NCI-H2171 treated with DMSO at 0.1 percent for 48 hours (cell line): Measurements from ENCODE around the gene ANO9.

ENCODE experiments used
- DNase-seq: peaks from one replicate; lab custom pipeline; 2025; lab: John Stamatoyannopoulos, UW

Gene ANO9, protein sequence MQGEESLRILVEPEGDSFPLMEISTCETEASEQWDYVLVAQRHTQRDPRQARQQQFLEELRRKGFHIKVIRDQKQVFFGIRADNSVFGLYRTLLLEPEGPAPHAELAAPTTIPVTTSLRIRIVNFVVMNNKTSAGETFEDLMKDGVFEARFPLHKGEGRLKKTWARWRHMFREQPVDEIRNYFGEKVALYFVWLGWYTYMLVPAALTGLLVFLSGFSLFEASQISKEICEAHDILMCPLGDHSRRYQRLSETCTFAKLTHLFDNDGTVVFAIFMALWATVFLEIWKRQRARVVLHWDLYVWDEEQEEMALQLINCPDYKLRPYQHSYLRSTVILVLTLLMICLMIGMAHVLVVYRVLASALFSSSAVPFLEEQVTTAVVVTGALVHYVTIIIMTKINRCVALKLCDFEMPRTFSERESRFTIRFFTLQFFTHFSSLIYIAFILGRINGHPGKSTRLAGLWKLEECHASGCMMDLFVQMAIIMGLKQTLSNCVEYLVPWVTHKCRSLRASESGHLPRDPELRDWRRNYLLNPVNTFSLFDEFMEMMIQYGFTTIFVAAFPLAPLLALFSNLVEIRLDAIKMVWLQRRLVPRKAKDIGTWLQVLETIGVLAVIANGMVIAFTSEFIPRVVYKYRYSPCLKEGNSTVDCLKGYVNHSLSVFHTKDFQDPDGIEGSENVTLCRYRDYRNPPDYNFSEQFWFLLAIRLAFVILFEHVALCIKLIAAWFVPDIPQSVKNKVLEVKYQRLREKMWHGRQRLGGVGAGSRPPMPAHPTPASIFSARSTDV

DNA sequence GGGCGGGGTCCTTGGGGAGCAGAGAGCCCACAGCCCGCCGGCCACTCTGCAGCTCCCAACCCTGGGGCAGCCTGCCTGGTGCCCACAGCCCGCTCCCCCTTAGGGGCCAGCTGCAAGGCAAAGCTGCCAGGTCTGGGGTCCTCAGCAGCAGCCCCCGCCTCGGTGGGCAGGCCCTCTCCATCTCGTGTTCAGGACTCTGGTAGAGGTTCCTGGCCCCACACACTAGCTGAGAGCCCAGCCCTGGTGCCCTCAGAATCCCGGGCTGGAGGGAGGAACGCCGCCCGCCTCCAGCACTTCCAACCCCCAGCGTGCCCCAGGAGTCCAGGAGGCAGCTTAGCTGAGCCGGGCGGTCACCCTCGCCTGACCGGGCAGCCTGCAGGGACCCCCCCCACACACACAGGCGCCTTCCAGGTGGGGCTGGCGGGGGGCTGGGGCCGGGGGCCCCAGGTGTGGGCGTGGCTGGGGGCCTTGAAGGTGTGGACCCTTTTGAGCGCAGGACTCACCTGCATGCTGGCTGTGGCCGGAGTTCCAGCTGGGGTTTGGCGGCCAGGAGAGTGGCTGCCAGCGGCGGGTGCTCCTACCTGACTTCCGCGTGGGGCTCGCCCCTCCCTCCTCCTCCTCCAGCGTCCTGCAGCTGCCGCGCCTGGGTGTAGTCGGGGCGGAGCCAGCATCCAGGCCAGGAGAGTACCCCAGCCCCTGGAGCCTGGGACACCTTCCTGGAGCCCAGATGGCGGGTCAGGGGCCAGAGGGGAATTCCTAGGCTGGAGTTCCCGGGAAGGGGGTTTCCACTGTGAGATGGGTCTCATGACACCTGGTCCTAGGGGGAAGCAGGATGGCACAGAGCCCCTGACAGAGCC is at the start of gene ANO9:
Gene ANO9, minus strand, starts transcription at position 594 of the 857 bp plus-strand sequence. Its CDS starts 85 bp downstream, at position 509.
- DNase-seq: peak; percentile 43

DNA sequence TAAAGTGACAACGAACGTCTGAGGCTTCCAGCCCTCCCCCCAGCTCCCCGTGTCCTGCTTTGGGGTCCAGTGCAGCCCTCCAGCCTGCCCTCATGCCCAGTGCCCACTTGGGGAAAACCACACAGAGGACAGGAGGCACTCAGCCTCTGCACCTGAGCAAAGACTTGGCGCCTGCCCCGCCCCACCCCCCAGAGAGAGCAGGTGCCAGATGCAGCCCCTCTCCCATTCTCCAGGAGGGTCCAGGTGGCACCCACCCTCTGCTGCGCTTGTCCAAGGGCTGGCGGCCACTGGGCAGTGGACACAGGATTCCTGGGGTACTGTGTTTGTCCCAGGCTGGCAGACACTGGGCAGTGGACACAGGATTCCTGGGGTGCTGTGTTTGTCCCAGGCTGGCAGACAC is 49.5 kb upstream of the ANO9 start:
- DNase-seq: no peak

DNA sequence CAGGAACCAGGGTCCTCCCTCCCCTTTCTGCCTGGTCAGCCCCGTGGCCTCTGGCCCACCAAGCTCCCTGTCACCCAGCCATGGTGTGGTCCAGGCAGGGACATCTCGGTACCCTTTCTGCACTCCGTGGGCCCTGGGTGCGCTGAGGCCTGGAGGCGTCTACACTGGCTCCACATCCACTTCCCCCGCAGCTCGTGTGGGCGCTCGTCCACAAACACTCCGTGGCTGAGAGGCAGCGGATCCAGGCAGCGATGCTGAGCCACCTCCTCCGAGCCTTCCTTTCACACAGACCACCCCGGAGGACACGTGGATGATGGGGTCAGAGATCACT is 49.1 kb upstream of the ANO9 start:
- DNase-seq: no peak

DNA sequence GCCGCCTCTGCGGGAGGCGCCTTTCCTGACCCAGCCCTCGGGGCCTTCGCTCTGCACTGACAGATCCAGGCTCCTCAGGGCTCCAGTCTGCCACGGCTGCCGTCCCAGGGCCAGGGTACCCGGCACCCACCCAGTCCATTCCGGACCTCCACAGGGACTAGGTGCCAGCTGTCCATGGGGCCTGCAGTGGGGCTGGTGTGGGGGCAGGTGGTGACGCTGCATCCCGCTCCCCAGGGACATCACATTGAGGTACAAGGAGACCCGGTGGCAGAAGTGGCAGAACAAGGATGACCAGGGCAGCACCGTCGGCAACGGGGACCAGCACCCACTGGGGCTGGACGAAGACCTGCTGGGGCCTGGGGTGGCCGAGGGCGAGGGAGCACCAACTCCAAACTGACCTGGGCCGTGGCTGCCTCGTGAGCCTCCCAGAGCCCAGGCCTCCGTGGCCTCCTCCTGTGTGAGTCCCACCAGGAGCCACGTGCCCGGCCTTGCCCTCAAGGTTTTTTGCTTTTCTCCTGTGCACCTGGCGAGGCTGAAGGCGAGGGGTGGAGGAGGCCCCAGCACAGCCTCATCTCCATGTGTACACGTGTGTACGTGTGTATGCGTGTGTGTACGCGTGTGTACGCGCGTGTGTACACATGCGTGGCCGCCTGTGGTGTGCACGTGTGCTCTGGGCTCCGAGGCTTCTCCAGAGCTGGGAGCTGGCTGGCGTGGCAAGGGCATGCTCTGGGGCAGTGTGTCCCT is 48.5 kb upstream of the ANO9 start:
- no peak for DNase-seq

DNA sequence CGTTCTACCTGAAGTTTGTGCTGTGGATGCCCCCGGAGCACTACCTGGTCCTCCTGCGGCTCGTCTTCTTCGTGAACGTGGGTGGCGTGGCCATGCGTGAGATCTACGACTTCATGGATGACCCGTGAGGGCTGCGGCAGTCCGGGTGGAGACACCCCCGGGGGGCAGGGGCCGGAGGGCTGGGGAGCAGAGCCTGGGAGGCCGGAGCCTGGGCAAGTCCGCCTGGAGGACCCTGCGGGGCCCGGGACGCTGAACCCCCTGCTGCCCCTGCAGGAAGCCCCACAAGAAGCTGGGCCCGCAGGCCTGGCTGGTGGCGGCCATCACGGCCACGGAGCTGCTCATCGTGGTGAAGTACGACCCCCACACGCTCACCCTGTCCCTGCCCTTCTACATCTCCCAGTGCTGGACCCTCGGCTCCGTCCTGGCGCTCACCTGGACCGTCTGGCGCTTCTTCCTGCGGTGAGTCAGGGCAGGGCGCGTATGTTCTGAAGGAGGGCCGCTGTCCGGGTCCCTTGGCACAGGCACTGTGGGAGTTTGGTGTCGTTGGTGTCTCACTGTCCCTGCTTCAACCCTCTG is 47.9 kb upstream of the ANO9 start:
- no peak for DNase-seq

DNA sequence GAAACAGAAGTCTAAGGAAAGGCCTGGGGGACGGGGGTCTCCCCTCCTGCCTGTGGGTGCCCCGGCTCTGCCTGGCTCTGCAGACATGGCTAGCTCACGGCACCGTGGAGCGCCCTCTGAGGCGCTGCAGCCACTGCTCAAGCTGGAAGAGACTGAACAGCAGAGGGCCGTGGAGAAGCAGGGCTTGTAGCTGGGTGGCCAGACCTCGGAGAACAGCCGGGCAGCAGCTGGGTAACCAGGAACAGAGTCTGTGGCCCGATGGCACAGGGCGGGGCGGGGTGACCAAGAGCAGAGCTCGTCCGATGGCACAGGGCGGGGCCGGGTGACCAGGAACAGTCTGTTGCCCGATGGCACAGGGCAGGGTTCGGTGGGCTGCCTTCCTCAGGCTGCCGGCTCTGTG is 47.2 kb upstream of the ANO9 start:
- DNase-seq: no peak

DNA sequence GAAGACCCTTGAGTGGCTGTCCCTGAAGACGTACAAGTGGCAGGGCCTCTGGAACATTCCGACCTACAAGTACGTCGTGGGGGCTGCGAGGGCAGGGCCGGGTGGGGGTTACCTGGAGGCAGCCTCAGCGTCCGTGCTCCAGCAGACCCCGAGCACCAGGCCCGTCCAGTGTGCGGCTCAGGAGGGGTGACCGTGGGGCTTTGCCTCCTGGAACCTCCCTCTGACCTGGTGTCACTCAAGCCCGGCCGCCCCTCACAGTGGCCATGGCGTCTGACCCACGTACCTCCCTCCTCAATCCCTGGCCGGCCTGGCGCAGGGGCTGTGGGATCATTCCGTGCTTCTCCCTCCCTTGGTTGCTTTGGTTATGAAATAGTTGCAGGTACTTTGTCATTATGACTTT is 46.8 kb upstream of the ANO9 start:
- no peak for DNase-seq

DNA sequence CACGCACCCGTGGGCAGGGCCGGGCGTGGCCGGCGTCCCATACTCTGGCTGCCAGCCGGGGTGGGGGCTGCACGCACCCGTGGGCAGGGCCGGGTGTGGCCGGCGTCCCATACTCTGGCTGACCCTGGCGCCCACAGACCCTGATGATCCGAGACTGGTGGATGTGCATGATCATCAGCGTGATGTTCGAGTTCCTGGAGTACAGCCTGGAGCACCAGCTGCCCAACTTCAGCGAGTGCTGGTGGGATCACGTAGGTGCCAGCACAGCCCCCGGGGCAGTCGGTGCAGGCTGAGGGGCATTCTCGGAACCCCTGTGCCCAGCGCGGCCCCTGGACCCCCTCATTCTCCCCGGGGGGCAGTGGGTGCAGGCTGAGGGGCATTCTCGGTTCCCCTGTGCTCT is 46.3 kb upstream of the ANO9 start:
- no peak for DNase-seq

DNA sequence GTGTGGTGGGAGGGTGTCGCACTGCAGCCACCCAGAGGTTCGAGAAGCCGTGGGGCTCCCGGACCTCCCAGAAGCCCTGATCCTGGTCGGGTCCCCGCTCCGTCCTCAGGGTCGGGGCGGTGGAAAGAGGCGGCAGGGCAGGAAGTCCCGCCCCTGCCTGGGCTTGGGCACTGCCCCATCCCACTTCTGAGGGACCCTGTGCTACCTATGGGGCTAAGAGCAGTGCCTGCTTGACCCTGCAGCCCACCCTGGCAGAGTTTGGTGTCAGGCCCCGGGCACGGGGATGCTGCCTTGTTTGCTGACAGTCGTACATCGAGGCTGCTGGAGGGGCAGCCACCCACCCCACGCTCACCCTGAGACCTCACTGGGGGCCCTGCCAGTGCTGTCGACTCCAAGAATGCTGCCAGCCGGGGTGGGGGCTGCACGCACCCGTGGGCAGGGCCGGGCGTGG is 45.8 kb upstream of the ANO9 start:
- no peak for DNase-seq

DNA sequence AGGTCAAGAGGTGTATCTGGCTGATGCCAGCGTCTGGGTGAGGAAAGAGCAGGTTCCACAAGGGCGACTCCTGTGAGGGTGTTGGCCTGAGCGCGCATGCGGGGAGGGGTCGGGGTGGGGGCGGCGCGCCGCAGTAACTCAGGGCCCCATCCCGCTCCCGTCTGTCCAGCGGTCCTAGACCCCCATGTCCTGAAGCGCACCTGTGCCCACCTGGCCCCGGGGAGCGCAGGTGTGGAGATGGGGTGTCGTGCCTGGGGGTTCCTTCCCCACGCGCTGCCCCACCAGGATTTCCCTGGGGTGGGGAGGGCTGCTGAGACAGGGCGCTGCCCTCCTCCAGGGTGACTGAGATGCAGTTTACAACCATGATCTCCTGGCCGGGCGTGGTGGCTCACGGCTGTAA is 44.4 kb upstream of the ANO9 start:
- no peak for DNase-seq

DNA sequence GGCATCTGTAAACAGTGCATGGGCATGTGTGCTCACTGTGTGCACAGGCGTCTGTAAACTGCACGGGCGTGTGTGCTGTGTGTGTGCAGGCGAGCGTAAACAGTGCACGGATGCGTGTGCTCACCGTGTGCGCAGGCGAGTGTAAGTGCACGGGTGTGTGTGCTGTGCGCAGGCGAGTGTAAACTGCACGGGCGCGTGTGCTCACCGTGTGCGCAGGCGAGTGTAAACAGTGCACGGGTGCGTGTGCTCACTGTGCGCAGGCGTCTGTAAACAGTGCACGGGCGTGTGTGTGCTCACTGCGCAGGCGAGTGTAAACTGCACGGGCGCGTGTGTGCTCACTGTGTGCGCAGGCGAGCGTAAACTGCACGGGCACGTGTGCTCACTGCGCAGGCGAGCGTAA is 42.8 kb upstream of the ANO9 start:
- no peak for DNase-seq

DNA sequence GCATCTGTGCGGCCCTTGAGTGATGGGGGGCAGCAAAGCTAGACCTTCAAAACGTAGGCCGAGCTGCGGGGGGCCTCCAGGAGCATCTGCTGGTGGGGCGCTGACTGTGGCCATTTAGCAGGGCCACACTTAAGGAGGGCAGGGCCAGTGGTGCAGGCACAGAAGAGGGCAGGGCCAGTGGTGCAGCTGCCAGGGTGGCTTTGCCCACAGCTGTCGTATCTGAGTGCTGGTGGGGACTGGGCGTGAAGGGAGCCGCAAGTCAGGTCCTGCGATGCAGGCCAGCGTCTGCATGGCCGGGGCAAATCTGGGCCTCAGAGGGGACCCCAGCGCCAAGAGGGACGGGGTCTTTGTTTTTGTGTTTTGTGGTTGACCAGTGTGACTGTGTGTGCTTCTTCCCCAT is 37.5 kb upstream of the ANO9 start:
- no peak for DNase-seq

DNA sequence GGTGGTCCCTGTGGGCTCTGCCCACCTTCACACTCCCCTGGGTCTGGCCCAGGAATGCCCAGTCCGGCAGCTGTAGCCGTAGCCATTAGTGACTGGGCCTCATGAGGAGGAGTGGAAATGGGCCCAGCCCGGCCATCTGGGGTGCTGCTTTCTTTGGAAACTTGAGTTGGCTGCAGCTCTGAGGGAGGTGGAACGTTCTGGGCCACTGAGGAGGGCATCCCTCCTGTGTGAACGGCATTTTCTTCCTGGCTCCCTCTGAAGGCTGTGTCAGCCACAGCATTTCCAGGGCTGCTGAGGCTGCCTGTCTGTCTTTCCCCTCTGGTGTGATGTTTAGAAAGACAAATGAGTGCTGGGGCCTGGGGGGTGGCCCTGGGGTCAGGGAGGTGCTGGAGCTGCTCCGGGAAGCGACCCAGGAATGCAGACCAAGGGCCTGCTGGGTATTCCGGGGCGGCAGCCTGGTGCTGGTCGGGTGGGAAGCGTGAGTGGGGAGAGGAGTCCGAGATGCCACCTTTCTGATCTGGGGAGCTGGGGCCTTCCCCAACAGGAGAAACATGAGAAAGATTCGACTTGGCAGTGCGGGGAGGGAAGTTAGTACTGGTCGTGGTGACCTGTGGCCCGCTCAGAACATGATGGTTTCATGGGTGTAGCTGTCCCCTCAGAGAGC is 35.4 kb upstream of the ANO9 start:
- DNase-seq: no peak

DNA sequence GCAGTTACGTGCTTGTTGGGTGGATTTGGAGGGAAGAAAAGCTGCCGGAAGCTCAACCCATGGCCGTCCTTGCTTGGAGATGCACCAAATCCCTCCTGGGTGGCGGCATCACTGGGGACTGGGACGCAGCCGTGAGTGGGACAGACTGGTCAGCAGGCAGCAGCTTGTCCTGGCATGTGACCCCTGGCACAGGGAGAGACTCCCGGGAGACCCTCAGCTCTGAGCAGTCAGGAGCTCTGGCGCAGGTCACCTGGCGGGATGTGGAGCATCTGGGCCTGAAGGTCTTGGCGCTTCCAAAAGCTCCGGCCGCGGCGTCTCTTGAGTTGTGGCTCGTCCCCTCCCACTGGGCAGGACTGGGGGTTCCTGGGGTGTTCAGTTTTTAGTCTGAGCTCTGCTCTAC is 34.6 kb upstream of the ANO9 start:
- DNase-seq: no peak

DNA sequence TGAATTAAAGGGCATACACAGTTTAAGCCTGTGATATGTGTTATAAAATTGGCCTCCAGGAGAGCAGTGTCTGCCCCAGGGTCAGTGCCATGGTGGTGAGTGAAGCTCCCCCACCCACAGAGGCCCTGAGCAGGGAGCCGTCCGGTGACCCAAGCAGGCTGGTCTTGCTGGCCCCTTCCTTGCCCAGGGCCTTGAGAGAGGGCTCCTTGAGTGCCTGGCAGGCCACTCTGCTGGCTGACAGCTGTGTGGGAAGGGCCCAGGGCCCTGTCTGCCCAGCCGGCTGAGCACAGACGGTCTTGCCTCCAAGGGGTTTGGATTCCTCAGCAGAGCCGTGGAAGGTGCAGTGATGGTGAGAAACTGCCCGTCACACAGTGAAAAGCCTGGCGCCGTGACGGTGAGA is 34.1 kb upstream of the ANO9 start:
- no peak for DNase-seq

DNA sequence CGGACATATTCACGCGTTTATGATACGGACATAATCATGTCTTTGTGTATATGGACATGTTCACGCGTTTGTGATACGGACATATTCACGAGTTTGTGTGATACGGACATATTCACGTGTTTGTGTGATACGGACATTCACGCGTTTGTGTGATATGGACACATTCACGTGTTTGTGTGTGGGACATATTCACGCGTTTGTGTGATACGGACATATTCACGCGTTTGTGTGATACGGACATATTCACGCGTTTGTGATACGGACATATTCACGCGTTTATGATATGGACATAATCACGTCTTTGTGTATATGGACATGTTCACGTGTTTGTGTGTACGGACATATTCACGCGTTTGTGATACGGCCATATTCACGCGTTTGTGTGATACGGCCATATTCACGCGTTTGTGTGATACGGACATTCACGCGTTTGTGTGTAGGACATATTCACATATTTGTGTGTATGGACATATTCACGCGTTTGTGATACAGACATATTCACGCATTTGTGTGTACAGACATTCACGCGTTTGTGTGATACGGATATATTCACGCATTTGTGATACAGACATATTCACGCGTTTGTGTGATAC is 33.2 kb upstream of the ANO9 start:
- no peak for DNase-seq

DNA sequence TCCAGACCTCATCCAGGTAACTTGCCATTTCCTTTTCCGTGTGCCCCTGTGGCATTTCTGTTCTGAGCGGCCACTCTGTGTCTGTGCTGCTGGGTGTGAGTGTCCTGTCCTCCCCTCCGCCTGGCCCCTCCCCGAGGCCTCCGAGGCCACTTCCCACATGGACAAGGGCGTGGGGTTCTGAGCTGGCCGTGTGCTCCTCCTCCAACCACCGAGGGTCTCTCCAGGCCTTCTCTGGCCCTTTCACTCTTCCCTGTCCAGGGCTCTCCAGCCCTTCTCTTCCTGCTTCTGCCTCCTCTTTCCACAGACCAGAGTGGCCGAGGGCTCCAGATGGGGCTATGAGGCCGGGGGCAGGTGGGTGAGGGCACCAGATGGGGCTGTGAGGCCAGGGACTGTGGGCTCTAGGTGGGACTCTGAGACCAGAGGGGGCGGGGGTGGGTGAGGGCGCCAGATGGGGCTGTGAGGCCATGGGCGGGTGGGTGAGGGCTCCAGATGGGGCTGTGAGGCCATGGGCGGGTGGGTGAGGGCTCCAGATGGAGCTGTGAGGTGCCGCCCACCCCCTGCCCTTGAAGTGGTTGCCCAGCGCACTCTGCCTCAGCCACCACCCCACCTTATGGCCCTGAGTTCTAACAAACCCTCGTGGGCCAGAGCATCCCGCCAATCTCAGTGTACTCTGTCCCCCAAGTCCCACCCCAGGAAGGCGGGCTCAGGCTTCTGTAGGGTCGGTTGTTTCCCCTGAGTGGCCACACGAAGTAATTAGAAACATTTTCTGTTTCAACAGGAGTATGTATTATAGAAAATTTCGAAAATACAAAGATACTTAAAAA is 32.4 kb upstream of the ANO9 start:
- peak; percentile 49 for DNase-seq

DNA sequence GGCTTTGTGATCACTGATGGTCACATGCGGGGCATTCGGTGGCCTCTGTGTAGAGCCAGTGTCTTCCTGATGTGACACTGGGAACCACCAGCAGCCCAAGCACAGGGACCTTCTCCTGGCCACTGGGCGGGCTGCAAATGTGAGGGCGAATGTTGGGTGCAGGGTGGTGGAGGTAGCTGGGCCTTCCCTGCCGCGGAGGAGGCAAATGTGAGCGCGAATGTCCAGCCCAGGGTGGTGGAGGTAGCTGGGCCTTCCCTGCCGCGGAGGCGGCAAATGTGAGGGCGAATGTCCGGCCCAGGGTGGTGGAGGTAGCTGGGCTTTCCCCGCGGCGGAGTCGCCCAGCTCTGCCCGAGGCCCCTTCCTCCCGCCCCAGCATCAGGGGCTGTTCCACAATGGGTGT is 31.6 kb upstream of the ANO9 start:
- DNase-seq: no peak

DNA sequence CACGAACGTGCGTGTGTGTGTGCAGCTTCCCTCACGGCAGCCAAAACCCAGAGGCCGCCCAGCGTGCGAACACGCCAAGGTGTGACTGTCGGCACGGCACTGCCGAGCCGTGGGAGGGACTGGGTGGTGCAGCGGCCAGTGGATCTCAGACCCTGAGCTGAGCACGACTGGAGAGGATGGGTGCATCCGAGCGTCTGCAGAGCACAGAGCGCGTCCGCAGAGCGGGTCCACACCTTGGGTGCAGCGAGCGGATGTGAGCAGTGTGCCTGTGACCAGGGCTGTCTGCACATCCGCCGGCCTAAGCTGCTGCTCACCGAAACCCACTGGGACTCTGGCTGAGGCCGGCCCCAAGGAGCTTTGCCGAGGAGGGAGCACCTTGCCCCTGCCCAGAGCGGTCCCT is 31.0 kb upstream of the ANO9 start:
- no peak for DNase-seq

DNA sequence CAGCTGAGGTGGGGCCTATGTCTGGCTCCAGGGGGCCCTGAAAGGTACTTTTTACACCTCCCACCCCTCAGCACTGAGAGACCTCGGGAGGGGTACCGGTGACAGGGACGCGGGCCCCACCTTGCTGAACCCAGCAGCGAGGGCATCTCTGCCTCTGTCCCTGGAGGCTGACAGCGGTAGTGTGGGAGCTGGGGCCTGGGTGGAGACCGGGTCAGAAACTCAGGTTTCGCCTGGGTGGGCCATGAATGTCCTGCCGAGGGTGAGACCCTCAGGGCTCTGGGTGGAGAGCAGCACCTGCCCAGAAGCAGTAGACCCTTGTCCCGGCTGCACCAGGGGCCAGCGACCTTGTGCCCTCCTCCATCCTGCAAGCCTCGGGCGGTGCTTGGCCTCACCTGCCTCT is 30.5 kb upstream of the ANO9 start:
- DNase-seq: no peak
